Measurements from ENCODE around the gene GPR162. TPM values are rescaled to one million over a fixed set of nuclear protein-coding genes. Genes with fewer than 3 reads are reported as not detected.

GPR162 gene
- polyA plus RNA-seq, 1 donor (not counting 4 experiments of a cell fraction or from before 2014, with no cell fraction given): 0.09 TPM

- Histone ChIP-seq H4K20me1 (ENCODE audit: control insufficient read depth, extremely low read depth, insufficient read depth, low read length) (no peaks in the 10 kb centered on the region), H3K9ac (ENCODE audit: control insufficient read depth, extremely low read depth, insufficient read depth, low read length) (no peak overlapping the region), H3K27ac (ENCODE audit: control insufficient read depth, insufficient read depth, low read length) (no peak overlapping the region), H3K9me3 (ENCODE audit: control insufficient read depth, low read depth, low read length) (no peaks in the 10 kb centered on the region), H3K9me1 (ENCODE audit: control insufficient read depth, extremely low read depth, insufficient read depth, low read length) (no peaks in the 10 kb centered on the region), H2AFZ (ENCODE audit: control insufficient read depth, low read length) (peak overlapping the region; percentile 35), H3K79me2 (ENCODE audit: control insufficient read depth, insufficient read depth, low read length) (no peaks in the 10 kb centered on the region), H3K27me3 (ENCODE audit: control insufficient read depth, extremely low read depth, insufficient read depth, low read length) (peaks cover 64% of the 10 kb centered on the region), H3K4me1 (ENCODE audit: control insufficient read depth, extremely low read depth, insufficient read depth, low read length) (peaks cover 12% of the 10 kb centered on the region), H3K4me2 (ENCODE audit: control insufficient read depth, extremely low read depth, insufficient read depth, low read depth, low read length) (no peak overlapping the region), H3K36me3 (ENCODE audit: control insufficient read depth in 2 of 2, extremely low read depth in 1 of 2, insufficient read depth in 2 of 2, low read length in 2 of 2) (no peaks in the 10 kb centered on the region), H3K4me3 (ENCODE audit: control insufficient read depth in 2 of 3, extremely low read depth in 1 of 3, insufficient read depth in 2 of 3, low read depth in 1 of 3, low read length in 3 of 3) (no peak overlapping the region)
- FAIRE-seq (peak; percentile 92), DNase-seq (ENCODE audit: low read depth, low spot score) (no peak)
- dilution Hi-C loops (cut with MboI; ENCODE audit: extremely low pct_ligation_motif_present, low sequenced_read_pairs): no loop called here
- no peak for TF ChIP-seq CTCF (optimal IDR thresholded peaks at IDR 0.05 in 1 of 3, IDR thresholded peaks at IDR 0.05 in 1 of 3, conservative IDR thresholded peaks at IDR 0.05 in 1 of 3; ENCODE audit: extremely low read depth in 1 of 3, insufficient read depth in 2 of 3, low read length in 3 of 3)
- TF ChIP-seq EZH2 (IDR thresholded peaks at IDR 0.05; ENCODE audit: low read length): no peak
Observed at GRCh38 chr12:6827437-6827911, 5.9 kb downstream of the GPR162 start.

- Histone ChIP-seq H3K4me1 (ENCODE audit: control insufficient read depth, extremely low read depth, insufficient read depth, low read length) (peaks cover 12% of the 10 kb centered on the region), H3K36me3 (ENCODE audit: control insufficient read depth in 2 of 2, extremely low read depth in 1 of 2, insufficient read depth in 2 of 2, low read length in 2 of 2) (no peaks in the 10 kb centered on the region), H3K27me3 (ENCODE audit: control insufficient read depth, extremely low read depth, insufficient read depth, low read length) (peaks cover 57% of the 10 kb centered on the region), H2AFZ (ENCODE audit: control insufficient read depth, low read length) (peak within 1 kb of the TSS; percentile 89), H3K4me2 (ENCODE audit: control insufficient read depth, extremely low read depth, insufficient read depth, low read depth, low read length) (peak within 1 kb of the TSS; percentile 85), H3K9ac (ENCODE audit: control insufficient read depth, extremely low read depth, insufficient read depth, low read length) (peak within 1 kb of the TSS; percentile 71), H3K4me3 (ENCODE audit: control insufficient read depth in 2 of 3, extremely low read depth in 1 of 3, insufficient read depth in 2 of 3, low read depth in 1 of 3, low read length in 3 of 3) (peak within 1 kb of the TSS; percentile 62 to 83 (median 82)), H4K20me1 (ENCODE audit: control insufficient read depth, extremely low read depth, insufficient read depth, low read length) (no peaks in the 10 kb centered on the region), H3K79me2 (ENCODE audit: control insufficient read depth, insufficient read depth, low read length) (no peaks in the 10 kb centered on the region), H3K27ac (ENCODE audit: control insufficient read depth, insufficient read depth, low read length) (no peak within 1 kb of the TSS), H3K9me1 (ENCODE audit: control insufficient read depth, extremely low read depth, insufficient read depth, low read length) (no peaks in the 10 kb centered on the region), H3K9me3 (ENCODE audit: control insufficient read depth, low read depth, low read length) (no peaks in the 10 kb centered on the region)
- DNase-seq (ENCODE audit: low read depth, low spot score) (no peak), FAIRE-seq (no peak)
- no peak for TF ChIP-seq CTCF (optimal IDR thresholded peaks at IDR 0.05 in 1 of 3, IDR thresholded peaks at IDR 0.05 in 1 of 3, conservative IDR thresholded peaks at IDR 0.05 in 1 of 3; ENCODE audit: extremely low read depth in 1 of 3, insufficient read depth in 2 of 3, low read length in 3 of 3)
- no peak for TF ChIP-seq EZH2 (IDR thresholded peaks at IDR 0.05; ENCODE audit: low read length)
- dilution Hi-C loops (cut with MboI; ENCODE audit: extremely low pct_ligation_motif_present, low sequenced_read_pairs): no loop called here
Observed at GRCh38 chr12:6827982-6828780, 6.6 kb downstream of the GPR162 start, which contains the start of gene P3H3. Gene P3H3 (plus strand): TSS chr12:6828407. CDS start chr12:6828441, 34 bp downstream.
